Measurements from ENCODE around the gene DNAH8. TPM values are rescaled to one million over a fixed set of nuclear protein-coding genes. Genes with fewer than 3 reads are reported as not detected.

Gene DNAH8
- total RNA-seq, 1 experiment from 2014 or later: not detected

DNA sequence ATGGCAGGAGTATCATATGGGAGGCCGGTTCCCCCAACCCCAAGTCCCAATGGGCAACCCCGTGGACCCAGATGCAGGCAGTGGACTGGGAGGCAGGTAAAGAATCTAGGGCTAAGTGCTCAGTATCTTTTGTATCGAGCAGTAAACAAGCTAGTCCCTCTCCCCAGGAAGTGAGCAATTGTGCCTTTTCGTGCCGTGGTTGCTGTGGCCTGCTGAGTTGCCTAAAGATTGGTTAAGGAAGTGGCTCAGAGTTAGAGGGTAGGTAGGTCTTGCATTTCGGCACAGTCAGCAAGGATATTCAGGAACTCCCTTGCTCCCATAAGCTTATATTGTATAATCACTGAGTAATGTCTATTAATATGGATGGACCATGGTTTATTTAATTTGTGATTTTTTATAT lies 1.3 kb upstream of the DNAH8 start:
- no peaks in the 10 kb centered on the region for H3K4me1 ChIP-seq (ENCODE audit: control insufficient read depth in 1 of 2, insufficient read depth in 2 of 2, low read length in 2 of 2)
- intact Hi-C loops (cut with micrococcal nuclease): no loop called here
- DNase-seq (ENCODE audit: low read depth, low spot score) (no peak), ATAC-seq (no peak)
- no TSS peak for BruUV-seq (replicated peaks)
- ChIA-PET CTCF (no interaction called here), RAD21 (ENCODE audit: low non-redundant PET in 1 of 2, low total read pairs in 2 of 2, uncharacterized antibody in 2 of 2, unreplicated experiment in 2 of 2) (no interaction called here), POLR2A (interaction anchor here (1.6 kb wide), 1 partner anchor 11 kb away, joined by 3 read pairs; the partner anchor contains the start of gene GLO1)
- no peak overlapping the region for H3K4me3 ChIP-seq (replicated peaks in 1 of 2; ENCODE audit: low read depth in 1 of 2, low read length in 2 of 2)
- TF ChIP-seq YY1 (IDR thresholded peaks at IDR 0.05; ENCODE audit: extremely low read depth, insufficient replicate concordance, low read depth, low read length): no peak
- TF ChIP-seq, protein P1, sequence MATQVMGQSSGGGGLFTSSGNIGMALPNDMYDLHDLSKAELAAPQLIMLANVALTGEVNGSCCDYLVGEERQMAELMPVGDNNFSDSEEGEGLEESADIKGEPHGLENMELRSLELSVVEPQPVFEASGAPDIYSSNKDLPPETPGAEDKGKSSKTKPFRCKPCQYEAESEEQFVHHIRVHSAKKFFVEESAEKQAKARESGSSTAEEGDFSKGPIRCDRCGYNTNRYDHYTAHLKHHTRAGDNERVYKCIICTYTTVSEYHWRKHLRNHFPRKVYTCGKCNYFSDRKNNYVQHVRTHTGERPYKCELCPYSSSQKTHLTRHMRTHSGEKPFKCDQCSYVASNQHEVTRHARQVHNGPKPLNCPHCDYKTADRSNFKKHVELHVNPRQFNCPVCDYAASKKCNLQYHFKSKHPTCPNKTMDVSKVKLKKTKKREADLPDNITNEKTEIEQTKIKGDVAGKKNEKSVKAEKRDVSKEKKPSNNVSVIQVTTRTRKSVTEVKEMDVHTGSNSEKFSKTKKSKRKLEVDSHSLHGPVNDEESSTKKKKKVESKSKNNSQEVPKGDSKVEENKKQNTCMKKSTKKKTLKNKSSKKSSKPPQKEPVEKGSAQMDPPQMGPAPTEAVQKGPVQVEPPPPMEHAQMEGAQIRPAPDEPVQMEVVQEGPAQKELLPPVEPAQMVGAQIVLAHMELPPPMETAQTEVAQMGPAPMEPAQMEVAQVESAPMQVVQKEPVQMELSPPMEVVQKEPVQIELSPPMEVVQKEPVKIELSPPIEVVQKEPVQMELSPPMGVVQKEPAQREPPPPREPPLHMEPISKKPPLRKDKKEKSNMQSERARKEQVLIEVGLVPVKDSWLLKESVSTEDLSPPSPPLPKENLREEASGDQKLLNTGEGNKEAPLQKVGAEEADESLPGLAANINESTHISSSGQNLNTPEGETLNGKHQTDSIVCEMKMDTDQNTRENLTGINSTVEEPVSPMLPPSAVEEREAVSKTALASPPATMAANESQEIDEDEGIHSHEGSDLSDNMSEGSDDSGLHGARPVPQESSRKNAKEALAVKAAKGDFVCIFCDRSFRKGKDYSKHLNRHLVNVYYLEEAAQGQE (IDR thresholded peaks at IDR 0.05; ENCODE audit: low read depth): no peak
- no peak for TF ChIP-seq SIN3A (IDR thresholded peaks at IDR 0.05; ENCODE audit: low read depth)
- no peak for TF ChIP-seq POLR2A (IDR thresholded peaks at IDR 0.05; ENCODE audit: borderline replicate concordance, extremely low read depth, insufficient read depth, insufficient read length)
- no peak for TF ChIP-seq ZFX (IDR thresholded peaks at IDR 0.05)
- no peak for TF ChIP-seq JUND (IDR thresholded peaks at IDR 0.05)
- TF ChIP-seq, protein P2, sequence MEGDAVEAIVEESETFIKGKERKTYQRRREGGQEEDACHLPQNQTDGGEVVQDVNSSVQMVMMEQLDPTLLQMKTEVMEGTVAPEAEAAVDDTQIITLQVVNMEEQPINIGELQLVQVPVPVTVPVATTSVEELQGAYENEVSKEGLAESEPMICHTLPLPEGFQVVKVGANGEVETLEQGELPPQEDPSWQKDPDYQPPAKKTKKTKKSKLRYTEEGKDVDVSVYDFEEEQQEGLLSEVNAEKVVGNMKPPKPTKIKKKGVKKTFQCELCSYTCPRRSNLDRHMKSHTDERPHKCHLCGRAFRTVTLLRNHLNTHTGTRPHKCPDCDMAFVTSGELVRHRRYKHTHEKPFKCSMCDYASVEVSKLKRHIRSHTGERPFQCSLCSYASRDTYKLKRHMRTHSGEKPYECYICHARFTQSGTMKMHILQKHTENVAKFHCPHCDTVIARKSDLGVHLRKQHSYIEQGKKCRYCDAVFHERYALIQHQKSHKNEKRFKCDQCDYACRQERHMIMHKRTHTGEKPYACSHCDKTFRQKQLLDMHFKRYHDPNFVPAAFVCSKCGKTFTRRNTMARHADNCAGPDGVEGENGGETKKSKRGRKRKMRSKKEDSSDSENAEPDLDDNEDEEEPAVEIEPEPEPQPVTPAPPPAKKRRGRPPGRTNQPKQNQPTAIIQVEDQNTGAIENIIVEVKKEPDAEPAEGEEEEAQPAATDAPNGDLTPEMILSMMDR (IDR thresholded peaks at IDR 0.05 in 2 of 3, conservative IDR thresholded peaks at IDR 0.05 in 1 of 3; ENCODE audit: borderline replicate concordance in 1 of 3, insufficient read depth in 1 of 3, low read depth in 2 of 3, low read length in 2 of 3): no peak
- no peak for TF ChIP-seq EZH2 (IDR thresholded peaks at IDR 0.05)
- TF ChIP-seq TCF7L2 (IDR thresholded peaks at IDR 0.05; ENCODE audit: borderline replicate concordance, extremely low read depth, insufficient read depth, insufficient read length): no peak
- no peak for TF ChIP-seq ZNF274 (IDR thresholded peaks at IDR 0.05; ENCODE audit: low read depth, low read length)
- no peak for TF ChIP-seq SP1 (IDR thresholded peaks at IDR 0.05; ENCODE audit: low read depth)
- no peak for TF ChIP-seq EZH2phosphoT487 (IDR thresholded peaks at IDR 0.05; ENCODE audit: borderline replicate concordance)
- TF ChIP-seq, protein P3, sequence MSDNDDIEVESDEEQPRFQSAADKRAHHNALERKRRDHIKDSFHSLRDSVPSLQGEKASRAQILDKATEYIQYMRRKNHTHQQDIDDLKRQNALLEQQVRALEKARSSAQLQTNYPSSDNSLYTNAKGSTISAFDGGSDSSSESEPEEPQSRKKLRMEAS (IDR thresholded peaks at IDR 0.05): no peak
- no peak for TF ChIP-seq SRF (IDR thresholded peaks at IDR 0.05; ENCODE audit: low read depth)
- TF ChIP-seq ZBTB33 (IDR thresholded peaks at IDR 0.05; ENCODE audit: extremely low read depth, insufficient replicate concordance, low read length): no peak
- TF ChIP-seq ATF3 (IDR thresholded peaks at IDR 0.05): no peak
- TF ChIP-seq CBX3 (IDR thresholded peaks at IDR 0.05; ENCODE audit: low read depth): no peak
- TF ChIP-seq FOSL1 (IDR thresholded peaks at IDR 0.05; ENCODE audit: low read depth): no peak
- no peak for TF ChIP-seq CEBPB (IDR thresholded peaks at IDR 0.05; ENCODE audit: low read depth)
- TF ChIP-seq RAD21 (IDR thresholded peaks at IDR 0.05; ENCODE audit: low read depth): no peak
- H3K79me2 ChIP-seq (ENCODE audit: insufficient read depth, low read length): no peaks in the 10 kb centered on the region
- H3K36me3 ChIP-seq (ENCODE audit: control insufficient read depth in 1 of 2, insufficient read depth in 2 of 2, low read length in 2 of 2): no peaks in the 10 kb centered on the region
- peaks cover 0 to 7% of the 10 kb centered on the region in 2 experiments; a peak in 1 of 4 replicates for H3K9me3 ChIP-seq (ENCODE audit: control insufficient read depth in 1 of 2, insufficient read depth in 1 of 2, low read depth in 1 of 2, low read length in 2 of 2)
- no peak overlapping the region for H3K4me2 ChIP-seq (ENCODE audit: low read length)
- H3K27ac ChIP-seq (ENCODE audit: low read depth, low read length): no peak overlapping the region
- H3K9ac ChIP-seq (ENCODE audit: low read length): no peak overlapping the region
- no peaks in the 10 kb centered on the region for H3K9me2 ChIP-seq (ENCODE audit: insufficient read depth)
- no peaks in the 10 kb centered on the region for H4K20me1 ChIP-seq (ENCODE audit: insufficient read depth)
- H2AFZ ChIP-seq (ENCODE audit: low read depth, low read length, poor library complexity, severe bottlenecking): no peak overlapping the region
- no peaks in the 10 kb centered on the region for H3K27me3 ChIP-seq (ENCODE audit: insufficient read depth, low read length)
